Fibroblast of villous mesenchyme (primary cell): ENCODE data around the gene ZNF638. TPM values are rescaled to one million over a fixed set of nuclear protein-coding genes. Genes with fewer than 3 reads are reported as not detected.
"Not testable (repeated sequence)": the region's sequence is repeated elsewhere in the genome, so short reads cannot be mapped to it uniquely, and the experiment has no call there.

Source experiments
- DNase-seq: peaks from one replicate; pipeline ENCODE4 v3.0.0-alpha.2; 2010; ENCODE audit warnings: low read depth
- H3K4me3 ChIP-seq: 2 replicates; pipeline ENCODE4 v1.5.1; 2011; ENCODE audit warnings: low read depth, mild to moderate bottlenecking, low read length
- total RNA-seq: library from RNA; depleted of rRNA; stranded (reverse); fragments of >200 nt; gene quantifications from 2 replicates; pipeline ENCODE4 v1.2.3, GENCODE V29; 2012
- TF ChIP-seq, protein P1 (sequence below): IDR thresholded peaks from 2 replicates; pipeline ENCODE4 v1.5.1; 2012; ENCODE audit warnings: low read depth, mild to moderate bottlenecking, low read length; ENCODE audit not compliant: insufficient read depth

The ZNF638 gene
- total RNA-seq, 1 donor: 139 TPM

DNA sequence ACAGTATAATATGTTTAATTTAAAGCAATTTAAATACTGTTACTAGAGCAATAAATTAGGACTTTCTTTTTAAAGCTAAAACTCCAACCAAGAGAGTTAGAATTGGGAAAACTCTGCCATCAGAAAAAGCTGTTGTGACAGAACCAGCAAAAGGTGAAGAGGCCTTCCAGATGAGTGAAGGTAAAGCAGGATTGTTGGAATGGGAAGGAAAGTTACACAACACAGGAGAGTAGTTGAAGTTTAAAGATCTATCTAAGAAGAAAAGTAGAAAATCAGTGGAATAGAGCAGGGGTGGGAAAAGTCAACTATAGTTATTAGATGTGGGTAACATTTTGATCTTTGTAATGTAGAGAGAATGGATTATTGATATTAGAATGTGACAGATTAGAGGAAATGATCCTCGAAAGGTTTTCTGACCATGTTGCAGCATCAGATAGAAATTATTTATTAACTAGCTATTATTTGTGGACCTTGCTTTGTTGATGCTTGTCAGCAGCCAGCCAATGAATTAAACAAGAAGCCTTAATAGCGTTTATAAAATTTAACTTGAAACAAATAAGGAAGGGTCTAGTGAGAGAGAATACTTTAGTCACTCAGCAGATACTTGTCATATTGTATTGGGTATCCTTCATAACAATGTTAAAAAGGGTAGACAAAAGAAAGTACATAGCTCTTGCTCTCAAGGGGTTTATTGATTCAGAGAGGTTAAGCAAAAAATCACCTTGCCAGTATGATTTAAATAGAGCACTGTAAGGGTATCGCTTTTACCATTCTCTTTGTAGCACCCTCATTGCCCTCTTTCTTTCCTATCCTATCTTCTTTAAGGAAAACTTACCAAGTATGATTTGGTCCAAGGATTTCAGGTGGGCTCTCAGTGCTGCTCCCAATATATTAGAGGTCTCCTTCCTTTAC is 97.1 kb downstream of the ZNF638 start:
- no peak for DNase-seq
- TF ChIP-seq, protein P1, sequence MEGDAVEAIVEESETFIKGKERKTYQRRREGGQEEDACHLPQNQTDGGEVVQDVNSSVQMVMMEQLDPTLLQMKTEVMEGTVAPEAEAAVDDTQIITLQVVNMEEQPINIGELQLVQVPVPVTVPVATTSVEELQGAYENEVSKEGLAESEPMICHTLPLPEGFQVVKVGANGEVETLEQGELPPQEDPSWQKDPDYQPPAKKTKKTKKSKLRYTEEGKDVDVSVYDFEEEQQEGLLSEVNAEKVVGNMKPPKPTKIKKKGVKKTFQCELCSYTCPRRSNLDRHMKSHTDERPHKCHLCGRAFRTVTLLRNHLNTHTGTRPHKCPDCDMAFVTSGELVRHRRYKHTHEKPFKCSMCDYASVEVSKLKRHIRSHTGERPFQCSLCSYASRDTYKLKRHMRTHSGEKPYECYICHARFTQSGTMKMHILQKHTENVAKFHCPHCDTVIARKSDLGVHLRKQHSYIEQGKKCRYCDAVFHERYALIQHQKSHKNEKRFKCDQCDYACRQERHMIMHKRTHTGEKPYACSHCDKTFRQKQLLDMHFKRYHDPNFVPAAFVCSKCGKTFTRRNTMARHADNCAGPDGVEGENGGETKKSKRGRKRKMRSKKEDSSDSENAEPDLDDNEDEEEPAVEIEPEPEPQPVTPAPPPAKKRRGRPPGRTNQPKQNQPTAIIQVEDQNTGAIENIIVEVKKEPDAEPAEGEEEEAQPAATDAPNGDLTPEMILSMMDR: no peak
- H3K4me3 ChIP-seq: no peak overlapping the region

DNA sequence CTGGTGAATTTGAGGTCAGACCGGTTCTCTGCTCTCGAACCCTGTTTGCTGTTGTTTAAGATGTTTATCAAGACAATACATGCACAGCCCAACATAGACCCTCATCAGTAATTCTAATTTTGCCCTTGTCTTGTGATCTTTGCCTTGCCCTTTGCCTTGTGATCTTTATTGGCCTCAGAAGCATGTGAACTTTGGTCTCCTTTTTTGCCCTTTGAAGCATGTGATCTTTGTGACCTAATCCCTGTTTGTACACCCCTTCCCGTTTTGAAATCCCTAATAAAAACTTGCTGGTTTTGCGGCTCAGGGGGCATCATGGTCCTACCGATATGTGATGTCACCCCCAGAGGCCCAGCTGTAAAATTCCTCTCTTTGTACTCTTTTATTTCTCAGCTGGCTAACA is 113.6 kb downstream of the ZNF638 start:
- peak; percentile 8 for DNase-seq

GRCh38 chr2:71446505-71446904 is 114.9 kb downstream of the ZNF638 start:
- TF ChIP-seq, protein P1: no peak
- no peak for DNase-seq

More for the DNA sequence above, 113.6 kb downstream of the ZNF638 start:
- not testable (repeated sequence) for H3K4me3 ChIP-seq

DNA sequence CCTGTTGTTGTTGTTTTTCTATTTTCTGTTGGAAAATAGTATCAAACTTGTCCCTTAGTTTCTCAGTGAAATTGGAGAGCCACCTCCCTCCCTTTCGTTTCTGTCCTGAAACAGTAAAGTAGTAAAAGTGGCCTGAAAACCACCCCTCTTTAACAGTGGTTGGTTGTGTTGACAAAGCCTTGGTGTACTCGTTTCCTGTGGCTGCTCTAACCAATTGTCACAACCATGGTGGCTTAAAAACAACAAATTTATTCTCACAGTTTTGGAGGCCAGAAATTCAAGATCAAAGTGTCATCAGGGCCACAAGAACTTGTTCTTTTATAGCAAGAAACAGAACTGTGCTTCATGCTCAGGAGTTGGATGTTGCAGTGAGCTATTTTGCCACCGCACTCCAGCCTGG is 117.8 kb downstream of the ZNF638 start:
- no peak overlapping the region for H3K4me3 ChIP-seq
- TF ChIP-seq, protein P1: no peak
- DNase-seq: no peak

More at GRCh38 chr2:71446505-71446904, 114.9 kb downstream of the ZNF638 start:
- no peak overlapping the region for H3K4me3 ChIP-seq

DNA sequence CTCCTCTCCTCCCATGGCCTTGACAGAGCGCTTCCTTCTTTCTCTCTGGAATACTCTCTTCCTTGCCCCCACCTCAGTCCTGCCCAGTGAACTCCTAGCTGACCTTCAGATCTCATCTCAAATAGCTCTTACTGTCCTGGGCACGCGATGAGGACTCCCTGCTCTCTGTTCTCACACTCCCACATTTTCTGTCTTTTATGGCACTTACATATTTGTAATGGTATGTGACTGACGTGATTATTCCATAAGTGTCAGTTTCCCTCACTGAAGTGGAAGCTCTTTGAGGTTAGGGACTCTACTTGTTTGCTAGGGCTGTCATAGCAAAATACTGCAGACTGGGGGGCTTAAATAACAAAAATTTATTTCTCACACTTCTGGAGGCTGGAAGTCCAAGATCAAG is 120.1 kb downstream of the ZNF638 start:
- DNase-seq: peak; percentile 10
- TF ChIP-seq, protein P1: no peak
- no peak overlapping the region for H3K4me3 ChIP-seq

DNA sequence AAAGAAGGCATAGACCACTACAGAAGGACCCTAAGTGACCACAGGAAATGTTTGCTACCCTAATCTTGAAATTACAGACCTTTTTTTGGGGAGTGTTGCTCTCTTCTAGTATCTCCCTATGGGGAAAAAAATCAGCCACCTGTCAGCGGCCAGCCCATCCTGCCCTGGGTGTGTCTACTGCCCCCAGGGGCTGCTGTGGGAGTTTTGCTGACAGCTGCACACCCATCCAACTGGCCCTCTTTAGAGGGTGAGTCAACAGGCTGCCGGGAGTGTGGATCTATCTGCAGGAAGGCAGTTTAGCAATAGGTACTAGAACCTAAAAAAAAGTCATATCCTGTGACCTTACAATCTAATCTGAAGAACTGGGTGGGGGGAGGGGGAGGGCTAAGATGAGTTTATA is 121.0 kb downstream of the ZNF638 start:
- peak; percentile 28 for DNase-seq
- no peak overlapping the region for H3K4me3 ChIP-seq
- TF ChIP-seq, protein P1: no peak

GRCh38 chr2:71453404-71454220 is 122.0 kb downstream of the ZNF638 start, which contains the start of gene DYSF:
TSS of gene DYSF (plus strand) at chr2:71453561.
- DNase-seq: peak; percentile 14
- TF ChIP-seq, protein P1: no peak
- peak within 1 kb of the TSS; percentile 39 for H3K4me3 ChIP-seq
